ENCODE measurements around the gene CSMD2. TPM values are rescaled to one million over a fixed set of nuclear protein-coding genes. Genes with fewer than 3 reads are reported as not detected.

CSMD2 gene
- total and polyA plus RNA-seq, 2 of the 8 experiments (the other 6 are each of a cell fraction or from before 2014, with no cell fraction given) = 7.0 to 14.7 TPM

DNA sequence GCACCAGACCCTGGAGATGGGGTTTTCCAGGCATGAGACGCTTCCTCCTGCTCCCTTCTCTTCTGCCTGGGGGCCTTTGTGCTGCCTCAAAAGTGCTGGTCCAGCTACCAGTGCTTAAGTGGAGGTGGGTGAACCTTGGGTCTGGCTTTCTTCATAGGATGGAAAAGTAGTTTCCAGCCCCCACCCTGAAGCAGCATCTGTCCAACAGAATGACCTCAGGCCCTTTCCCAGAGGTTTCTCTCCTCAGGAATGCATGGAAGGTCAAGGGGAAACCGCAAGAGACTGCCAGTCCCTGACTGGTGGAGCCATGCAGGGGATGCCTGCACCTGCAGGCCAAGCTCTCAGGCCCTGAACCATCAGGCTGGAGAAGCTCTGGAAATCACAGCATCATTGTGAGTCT lies 237.3 kb downstream of the CSMD2 start (continued):
- TF ChIP-seq, protein P1, sequence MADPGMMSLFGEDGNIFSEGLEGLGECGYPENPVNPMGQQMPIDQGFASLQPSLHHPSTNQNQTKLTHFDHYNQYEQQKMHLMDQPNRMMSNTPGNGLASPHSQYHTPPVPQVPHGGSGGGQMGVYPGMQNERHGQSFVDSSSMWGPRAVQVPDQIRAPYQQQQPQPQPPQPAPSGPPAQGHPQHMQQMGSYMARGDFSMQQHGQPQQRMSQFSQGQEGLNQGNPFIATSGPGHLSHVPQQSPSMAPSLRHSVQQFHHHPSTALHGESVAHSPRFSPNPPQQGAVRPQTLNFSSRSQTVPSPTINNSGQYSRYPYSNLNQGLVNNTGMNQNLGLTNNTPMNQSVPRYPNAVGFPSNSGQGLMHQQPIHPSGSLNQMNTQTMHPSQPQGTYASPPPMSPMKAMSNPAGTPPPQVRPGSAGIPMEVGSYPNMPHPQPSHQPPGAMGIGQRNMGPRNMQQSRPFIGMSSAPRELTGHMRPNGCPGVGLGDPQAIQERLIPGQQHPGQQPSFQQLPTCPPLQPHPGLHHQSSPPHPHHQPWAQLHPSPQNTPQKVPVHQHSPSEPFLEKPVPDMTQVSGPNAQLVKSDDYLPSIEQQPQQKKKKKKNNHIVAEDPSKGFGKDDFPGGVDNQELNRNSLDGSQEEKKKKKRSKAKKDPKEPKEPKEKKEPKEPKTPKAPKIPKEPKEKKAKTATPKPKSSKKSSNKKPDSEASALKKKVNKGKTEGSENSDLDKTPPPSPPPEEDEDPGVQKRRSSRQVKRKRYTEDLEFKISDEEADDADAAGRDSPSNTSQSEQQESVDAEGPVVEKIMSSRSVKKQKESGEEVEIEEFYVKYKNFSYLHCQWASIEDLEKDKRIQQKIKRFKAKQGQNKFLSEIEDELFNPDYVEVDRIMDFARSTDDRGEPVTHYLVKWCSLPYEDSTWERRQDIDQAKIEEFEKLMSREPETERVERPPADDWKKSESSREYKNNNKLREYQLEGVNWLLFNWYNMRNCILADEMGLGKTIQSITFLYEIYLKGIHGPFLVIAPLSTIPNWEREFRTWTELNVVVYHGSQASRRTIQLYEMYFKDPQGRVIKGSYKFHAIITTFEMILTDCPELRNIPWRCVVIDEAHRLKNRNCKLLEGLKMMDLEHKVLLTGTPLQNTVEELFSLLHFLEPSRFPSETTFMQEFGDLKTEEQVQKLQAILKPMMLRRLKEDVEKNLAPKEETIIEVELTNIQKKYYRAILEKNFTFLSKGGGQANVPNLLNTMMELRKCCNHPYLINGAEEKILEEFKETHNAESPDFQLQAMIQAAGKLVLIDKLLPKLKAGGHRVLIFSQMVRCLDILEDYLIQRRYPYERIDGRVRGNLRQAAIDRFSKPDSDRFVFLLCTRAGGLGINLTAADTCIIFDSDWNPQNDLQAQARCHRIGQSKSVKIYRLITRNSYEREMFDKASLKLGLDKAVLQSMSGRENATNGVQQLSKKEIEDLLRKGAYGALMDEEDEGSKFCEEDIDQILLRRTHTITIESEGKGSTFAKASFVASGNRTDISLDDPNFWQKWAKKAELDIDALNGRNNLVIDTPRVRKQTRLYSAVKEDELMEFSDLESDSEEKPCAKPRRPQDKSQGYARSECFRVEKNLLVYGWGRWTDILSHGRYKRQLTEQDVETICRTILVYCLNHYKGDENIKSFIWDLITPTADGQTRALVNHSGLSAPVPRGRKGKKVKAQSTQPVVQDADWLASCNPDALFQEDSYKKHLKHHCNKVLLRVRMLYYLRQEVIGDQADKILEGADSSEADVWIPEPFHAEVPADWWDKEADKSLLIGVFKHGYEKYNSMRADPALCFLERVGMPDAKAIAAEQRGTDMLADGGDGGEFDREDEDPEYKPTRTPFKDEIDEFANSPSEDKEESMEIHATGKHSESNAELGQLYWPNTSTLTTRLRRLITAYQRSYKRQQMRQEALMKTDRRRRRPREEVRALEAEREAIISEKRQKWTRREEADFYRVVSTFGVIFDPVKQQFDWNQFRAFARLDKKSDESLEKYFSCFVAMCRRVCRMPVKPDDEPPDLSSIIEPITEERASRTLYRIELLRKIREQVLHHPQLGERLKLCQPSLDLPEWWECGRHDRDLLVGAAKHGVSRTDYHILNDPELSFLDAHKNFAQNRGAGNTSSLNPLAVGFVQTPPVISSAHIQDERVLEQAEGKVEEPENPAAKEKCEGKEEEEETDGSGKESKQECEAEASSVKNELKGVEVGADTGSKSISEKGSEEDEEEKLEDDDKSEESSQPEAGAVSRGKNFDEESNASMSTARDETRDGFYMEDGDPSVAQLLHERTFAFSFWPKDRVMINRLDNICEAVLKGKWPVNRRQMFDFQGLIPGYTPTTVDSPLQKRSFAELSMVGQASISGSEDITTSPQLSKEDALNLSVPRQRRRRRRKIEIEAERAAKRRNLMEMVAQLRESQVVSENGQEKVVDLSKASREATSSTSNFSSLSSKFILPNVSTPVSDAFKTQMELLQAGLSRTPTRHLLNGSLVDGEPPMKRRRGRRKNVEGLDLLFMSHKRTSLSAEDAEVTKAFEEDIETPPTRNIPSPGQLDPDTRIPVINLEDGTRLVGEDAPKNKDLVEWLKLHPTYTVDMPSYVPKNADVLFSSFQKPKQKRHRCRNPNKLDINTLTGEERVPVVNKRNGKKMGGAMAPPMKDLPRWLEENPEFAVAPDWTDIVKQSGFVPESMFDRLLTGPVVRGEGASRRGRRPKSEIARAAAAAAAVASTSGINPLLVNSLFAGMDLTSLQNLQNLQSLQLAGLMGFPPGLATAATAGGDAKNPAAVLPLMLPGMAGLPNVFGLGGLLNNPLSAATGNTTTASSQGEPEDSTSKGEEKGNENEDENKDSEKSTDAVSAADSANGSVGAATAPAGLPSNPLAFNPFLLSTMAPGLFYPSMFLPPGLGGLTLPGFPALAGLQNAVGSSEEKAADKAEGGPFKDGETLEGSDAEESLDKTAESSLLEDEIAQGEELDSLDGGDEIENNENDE (IDR thresholded peaks at IDR 0.05; ENCODE audit: insufficient replicate concordance, low read length) = no peak
- TF ChIP-seq POLR2AphosphoS5 (IDR thresholded peaks at IDR 0.05; ENCODE audit: low read depth, low read length) = no peak
- no peak for TF ChIP-seq RBBP5 (IDR thresholded peaks at IDR 0.05; ENCODE audit: borderline replicate concordance, low read depth, low read length)
- no peak for TF ChIP-seq ASH2L (IDR thresholded peaks at IDR 0.05; ENCODE audit: low read length)
- no peak for TF ChIP-seq BRCA1 (IDR thresholded peaks at IDR 0.05; ENCODE audit: low read depth, low read length)
- TF ChIP-seq MAFK (IDR thresholded peaks at IDR 0.05; ENCODE audit: low read depth, low read length) = no peak
- no peak for TF ChIP-seq CREB1 (IDR thresholded peaks at IDR 0.05)
- TF ChIP-seq FOSL1 (IDR thresholded peaks at IDR 0.05; ENCODE audit: insufficient read depth, low read depth, low read length) = no peak
